M059J (cell line): ENCODE measurements around the gene OR2T10. TPM values are rescaled to one million over a fixed set of nuclear protein-coding genes. Genes with fewer than 3 reads are reported as not detected.
"Not testable (repeated sequence)": the region's sequence is repeated elsewhere in the genome, so short reads cannot be mapped to it uniquely, and the experiment has no call there.

Experiments used
- DNase-seq: peaks from one replicate; pipeline ENCODE4 v3.0.0-alpha.2; 2012; ENCODE audit warnings: low read depth
- total RNA-seq: library from RNA; depleted of rRNA; stranded (reverse); fragments of >200 nt; shearing (Covaris generic); gene quantifications from 2 replicates; pipeline ENCODE4 v1.2.3, GENCODE V29; 2014; rRNA removed

Gene OR2T10, protein sequence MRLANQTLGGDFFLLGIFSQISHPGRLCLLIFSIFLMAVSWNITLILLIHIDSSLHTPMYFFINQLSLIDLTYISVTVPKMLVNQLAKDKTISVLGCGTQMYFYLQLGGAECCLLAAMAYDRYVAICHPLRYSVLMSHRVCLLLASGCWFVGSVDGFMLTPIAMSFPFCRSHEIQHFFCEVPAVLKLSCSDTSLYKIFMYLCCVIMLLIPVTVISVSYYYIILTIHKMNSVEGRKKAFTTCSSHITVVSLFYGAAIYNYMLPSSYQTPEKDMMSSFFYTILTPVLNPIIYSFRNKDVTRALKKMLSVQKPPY
- total RNA-seq, result not detected in 2 replicates

DNA sequence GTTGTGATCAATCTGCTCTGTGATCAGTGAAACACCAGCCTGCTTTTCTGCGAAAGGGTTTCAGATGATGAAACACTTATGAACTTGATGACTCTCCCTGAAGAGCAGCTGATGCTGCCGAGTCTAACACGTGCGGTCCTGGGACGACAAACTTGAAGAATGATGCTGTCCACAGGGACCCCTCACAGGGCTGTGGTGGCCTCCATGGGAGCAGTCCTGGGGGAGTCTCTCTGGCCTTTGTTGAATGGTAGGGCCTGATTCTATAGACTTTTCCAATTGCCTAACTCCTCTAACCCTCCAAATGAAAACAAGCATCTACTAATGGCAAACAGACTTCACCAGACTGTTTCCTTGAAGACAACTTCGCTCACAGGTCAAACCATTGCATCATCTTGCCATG is at the start of gene OR2T10:
Gene OR2T10 (minus strand): TSS at position 112 of the 400 bp plus-strand sequence. CDS start 3,932 bp downstream, outside the sequence.
- DNase-seq, result no peak

DNA sequence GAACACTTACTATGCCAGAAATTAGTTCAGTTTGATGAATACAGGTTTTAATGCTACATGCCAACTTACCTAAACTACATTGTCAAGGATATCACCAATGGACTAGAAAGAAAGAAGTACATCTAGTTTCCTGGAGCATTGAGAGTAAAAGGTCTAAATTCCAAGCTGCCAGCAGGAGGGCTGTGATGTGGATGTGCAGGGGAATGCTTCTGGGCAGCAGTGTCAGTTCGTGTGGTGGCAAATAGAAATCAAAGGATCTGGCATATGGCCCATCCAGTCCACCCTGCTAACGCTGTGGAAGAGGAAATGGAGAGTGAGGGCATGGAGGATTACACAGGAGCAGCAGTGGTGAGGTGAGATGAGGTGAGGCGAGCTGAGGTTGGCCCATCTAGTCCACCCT is 47.7 kb upstream of the OR2T10 start, which contains the start of gene OR2T35:
Gene OR2T35 (minus strand): TSS at position 101 of the 400 bp plus-strand sequence. CDS start 6,020 bp downstream, outside the sequence.
- DNase-seq, result not testable (repeated sequence)

DNA sequence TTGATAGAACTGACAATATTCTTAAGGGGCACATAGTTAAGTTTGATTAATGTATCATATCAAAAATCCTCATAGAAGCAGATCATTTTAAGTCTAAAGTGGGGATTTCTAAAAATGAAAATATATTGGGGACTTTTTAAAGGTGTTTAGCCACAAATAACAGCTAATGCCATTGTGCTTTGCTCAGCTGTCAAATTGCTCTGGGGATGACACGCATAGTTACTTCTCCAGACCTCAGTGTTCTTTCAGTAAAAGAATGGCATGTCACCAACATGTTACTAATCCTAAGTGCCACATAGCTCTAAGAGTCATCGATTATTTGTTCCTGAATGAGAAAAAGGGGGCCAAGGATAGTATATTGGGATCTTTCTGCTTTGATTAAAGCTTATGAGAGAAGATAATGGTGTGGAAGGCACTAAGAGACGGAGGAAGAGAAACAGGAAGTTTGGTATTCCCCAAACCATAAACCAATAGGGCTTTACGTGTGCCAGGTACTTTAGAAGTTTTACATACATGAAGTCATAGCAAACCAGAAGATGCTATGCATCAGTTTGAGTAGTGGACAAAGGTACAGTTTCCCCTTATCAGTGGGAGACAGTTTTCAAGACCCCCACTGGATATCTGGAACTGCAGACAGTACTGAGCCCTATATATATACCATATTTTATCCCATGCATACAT is 45.6 kb upstream of the OR2T10 start:
- not testable (repeated sequence) for DNase-seq

DNA sequence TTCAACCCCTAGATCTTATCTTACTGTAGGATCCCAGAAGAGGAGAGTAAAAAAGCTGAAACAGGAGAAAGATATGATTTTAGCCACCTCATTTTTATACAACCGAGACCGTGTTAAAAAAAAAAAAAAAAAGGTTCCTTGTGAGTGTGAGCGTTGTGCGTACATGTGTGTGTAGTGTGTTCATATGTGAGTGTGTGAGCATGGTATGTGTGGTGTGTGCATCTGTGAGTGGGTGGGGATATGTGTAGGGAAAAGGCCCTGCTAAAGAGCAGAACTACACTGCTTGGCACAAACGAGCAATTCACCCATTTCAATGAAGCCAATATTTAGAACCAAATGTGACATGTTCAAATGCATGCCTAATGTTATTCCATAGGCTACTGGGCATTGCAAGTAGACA is 44.1 kb upstream of the OR2T10 start:
- DNase-seq, result not testable (repeated sequence)

DNA sequence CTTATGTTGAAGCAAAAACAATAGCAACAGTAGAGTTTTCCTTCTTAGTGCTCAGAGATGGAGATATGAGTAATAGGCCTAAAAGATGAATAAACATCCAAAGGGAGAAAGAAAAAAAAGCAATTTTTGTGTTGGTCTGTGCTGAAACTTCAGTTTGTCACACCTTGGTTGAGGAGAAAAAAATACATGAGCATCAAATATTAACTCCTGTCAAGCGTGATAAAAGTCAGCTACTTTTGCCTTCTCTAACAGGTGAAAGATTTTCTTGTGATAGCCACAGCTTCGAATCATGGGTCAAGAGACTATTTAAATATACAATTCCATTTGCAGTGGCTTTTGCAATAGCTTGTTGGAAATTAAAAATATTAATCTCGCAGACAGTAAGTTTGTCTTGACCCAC is 43.4 kb upstream of the OR2T10 start:
- DNase-seq, result not testable (repeated sequence)

DNA sequence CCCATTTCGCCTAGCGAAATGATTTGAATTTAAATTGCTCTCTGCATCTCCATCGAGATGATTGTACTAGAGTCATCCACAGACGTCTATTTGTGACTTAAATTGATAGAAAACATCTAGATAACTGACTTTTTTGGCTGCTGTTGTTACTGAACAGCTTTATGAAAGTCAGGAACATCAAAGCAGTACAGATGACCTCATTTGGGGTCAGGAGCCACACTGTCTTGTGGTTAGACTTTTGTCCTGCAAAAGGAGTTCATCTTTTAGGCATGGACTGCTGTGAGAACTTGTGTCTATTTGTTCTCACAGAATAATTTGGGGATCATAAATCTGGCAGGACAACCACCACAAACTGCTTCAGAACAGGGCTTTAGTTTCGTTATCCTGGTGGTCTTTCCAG is 42.2 kb upstream of the OR2T10 start:
- DNase-seq, result not testable (repeated sequence)

DNA sequence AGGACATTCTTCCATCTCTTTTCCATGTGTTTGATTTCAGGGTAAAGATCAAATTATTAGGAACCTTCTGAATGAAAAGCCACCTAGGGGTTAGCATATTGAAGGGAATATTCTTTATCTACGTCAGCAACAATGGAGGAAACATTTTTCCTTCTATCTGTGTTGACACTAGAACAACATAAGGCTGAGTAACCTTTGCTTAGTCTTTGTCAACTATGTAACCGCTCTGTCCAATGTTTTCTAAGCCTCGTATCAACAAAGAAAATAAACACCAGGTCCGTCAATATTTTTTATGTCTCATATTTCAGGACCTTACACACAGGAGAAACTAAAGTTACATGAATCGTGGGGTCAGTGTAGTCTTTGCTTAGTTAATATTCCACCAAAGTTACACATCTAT is 39.1 kb upstream of the OR2T10 start:
- DNase-seq, result not testable (repeated sequence)

DNA sequence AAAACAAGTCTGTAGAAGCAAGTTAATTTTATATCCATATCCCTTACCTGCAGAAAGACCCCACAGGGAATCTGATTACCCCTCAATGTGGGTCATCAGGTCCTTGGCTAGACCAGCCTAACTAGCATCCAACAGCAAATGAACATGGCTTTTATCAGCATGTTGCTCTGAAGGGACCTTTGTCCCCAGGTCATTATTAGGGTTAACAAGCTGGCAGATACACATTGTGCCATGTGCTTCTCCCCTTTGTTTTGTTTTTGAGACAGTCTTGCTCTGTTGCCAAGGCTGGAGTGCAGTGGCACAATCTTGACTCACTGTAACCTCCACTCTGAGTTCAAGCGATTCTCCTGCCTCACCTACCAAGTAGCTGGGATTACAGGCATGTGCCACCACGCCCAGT is 37.5 kb upstream of the OR2T10 start, which contains the start of gene OR2T11:
Gene OR2T11 (minus strand): TSS at position 101 of the 400 bp plus-strand sequence. CDS start 7,963 bp downstream, outside the sequence.
- DNase-seq, result not testable (repeated sequence)

DNA sequence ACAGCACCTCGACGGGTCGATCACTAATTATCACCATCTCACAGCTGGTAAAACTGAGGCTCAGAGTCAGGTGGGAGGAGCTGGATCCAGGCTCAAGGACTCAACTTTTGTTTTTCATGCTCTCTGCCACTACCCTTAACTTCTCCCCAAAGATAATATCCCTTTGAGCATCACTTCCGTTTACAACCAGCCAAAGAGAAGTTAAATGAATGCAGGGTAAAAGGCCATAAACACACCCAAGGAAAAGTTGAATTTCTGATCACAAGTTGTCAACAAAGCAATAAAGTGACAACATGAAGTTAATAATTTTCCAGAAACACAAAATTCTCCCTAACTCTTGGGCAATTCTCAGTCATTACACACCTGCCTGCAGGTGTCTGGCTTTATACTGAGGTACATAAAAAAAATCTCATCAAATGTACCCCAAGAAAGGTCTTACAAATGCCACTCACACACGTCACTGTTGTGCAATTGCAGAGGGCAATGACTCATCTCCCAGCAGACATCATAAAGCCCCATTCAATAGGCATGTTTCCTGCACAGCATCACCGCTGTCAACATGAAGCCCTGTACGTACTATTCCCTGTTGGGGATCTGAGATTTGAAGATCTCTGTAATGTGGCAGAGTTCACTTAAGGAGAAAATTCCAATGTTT is 34.0 kb upstream of the OR2T10 start:
- peak; percentile 5 for DNase-seq

DNA sequence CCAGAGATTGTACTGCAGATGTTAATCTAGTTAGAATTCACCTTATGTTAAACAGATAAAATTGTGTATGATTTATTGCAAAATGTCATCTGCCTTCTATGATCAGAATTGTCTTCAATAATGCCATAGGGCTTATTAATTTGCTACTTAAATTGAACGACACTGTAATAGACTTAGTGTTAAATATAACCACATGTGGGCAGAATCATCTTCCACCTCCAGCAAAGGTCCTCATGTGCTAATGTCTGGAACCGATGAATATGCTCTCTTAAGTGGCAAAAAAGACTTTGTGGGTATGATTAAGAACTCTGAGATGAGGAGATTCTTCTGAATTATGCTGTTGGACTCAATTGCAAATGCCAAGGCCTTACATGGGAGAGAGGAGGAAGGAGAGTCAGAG is 33.1 kb upstream of the OR2T10 start:
- DNase-seq, result no peak

DNA sequence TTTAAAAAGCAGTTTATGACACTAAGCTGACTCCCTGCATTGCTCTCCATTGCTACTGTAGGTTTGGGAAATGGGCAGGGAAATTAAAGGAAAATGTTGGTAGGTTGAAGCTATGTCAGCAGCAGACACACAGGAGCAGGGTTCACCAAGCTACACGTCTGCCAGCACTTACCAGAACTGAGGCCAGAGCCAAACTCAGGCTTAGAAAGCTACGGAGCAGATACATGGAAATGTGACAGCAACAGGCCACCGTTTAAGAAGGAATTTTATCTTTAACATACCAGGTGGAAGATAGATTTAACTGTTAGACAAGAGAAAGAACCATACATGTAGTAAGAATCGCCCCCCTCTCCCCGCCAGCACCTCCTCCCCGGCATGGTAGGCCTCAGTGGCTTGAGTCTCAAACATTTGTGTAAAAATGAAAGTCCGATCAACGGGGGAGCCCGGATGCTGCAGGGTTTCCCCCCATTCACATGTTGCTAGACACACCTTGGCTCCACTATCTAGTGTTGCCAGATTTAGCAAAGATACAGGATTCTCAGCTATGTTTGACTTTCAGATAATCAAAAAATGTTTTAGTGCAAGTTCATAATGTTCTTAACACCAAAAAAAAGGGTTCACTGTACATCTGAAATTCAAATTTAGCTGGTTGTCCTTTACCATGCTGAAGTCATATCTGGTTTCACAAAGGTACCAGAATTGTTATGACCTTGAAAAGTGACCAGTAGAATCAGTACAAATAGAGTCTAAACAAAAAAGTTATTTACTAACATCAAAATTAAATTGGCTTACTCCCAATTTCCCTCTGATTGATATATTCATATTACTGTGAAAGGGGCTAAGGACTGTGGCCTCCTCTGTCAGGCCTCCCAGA is 30.7 kb upstream of the OR2T10 start:
- DNase-seq, result no peak

DNA sequence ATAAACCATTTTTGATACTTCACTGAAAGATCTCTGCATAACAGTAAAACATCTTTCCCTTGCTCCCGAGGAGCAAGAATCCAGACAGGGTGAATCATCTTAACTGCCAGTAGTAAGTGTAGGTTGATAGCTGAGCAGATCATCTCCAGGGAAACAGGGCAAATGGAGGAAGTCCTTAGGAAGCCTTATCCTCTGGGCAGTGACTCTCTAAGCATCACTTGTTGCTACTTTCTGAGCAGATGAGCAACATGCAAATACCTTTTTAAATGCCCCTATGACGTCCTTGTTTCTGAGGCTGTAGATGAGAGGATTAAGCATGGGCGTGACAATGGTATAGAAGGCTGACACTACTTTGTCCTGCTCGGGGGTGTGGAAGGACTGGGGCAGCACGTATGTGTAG is 28.5 kb upstream of the OR2T10 start:
- no peak for DNase-seq

DNA sequence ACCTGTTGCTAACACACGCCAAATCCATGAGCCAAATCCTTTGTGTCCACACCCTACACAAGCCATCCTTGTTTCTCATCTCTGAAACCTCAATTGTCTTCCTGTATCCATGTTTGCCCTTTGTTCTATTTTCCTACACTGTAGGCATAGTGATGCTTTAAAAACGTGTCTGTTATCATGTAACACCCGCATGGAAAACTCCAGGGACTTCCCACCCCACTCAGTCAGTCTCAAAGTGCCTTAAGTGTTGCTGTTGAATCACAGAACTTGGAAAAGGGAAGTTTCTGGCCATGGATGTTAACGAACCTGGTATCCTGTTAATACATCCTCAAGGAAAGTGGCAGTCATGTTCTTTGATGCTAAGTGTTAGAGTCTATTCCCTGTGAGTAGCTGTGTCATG is 27.7 kb upstream of the OR2T10 start:
- DNase-seq, result no peak

DNA sequence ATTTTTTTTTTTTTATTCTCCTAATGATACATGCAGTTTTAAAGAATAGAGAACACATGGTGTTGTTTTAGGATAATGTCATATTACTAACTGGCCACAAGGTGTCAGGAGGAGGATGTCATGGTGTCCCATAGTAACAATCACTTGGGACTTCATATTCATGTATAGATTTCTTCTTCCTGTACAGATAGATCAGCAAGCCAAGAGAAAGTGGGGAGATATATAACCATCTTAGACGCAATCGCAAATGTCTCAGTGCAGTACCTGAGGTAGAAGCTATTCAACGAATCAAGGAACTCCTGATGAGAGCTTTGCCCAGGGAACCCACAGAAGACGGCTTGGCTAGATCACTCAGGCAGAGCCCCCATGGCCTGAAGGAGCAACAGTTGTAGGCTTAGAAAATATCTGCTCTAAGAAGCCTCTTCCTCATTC is 25.1 kb upstream of the OR2T10 start:
- peak; percentile 25 for DNase-seq

DNA sequence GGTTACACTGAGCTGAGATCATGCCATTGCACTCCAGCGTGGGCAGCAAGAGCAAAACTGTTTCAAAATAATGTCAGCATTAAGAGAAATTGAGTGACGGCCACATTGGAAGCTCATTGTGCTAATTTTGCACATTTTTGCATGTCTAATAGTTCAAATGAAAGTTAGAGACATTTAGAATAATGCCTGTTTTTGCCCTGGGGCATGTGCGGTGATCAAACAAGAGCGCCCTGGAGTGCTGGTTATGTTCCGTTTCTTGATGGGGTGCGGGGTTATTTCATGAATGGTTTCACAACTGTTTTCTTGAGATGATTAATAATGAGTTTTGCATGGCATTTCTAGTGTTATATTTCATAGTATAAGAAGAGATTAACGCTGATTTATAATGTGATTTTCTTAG is 24.3 kb upstream of the OR2T10 start:
- no peak for DNase-seq

DNA sequence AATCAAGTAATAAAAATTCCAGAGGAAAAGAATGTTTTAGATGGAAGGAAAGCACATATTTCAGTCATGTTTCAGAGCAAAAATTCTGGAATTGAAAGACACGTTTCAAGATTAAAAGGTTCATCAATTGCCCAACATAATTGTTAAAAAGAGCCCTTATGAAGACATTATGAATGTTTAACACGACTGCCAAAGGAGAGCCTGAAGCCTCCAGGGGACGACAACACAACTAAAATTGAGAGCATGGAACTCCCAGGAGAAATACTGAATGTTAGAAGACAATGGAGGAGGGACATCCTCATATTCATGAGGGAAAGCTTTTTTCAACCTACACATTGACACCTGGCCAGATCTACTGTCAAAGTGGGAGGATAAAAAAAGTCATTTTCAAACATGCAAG is 21.4 kb upstream of the OR2T10 start:
- peak; percentile 26 for DNase-seq

DNA sequence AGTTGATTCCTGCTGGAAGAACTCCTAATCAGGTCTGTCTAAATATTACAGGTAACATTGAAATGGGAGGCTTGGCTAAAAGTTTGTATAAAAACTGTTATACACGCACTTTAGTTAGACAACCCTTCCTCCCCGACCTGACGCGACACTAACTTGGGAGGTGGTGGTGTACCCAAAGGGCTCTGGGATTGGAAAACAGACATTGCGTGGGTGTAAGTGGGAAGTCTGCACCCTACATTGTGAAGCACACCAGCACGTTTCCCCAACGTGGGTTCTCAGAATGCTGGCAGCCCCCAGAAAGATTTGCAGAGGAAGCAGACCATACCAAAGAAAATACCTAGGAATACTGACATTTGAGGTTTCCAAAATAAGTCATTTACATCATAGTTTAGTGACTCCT is 20.6 kb upstream of the OR2T10 start:
- no peak for DNase-seq

DNA sequence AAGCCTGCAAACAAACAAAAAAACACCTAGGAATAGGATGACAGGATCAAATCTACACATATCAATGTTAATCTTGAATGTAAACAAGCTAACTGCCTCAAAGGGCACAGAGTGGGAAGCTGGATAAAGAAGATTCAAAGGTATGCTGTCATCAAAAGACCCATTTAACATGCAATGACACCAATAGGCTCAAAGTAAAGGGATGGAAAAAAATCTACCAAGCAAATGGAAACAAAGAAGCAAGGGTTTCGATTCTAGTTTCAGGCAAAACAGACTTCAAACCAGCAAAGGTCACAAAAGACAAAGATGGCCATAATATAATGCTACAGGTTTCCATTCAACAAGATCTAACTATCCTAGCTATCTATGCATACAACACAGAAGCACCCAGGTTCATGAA is 16.2 kb upstream of the OR2T10 start:
- no peak for DNase-seq

DNA sequence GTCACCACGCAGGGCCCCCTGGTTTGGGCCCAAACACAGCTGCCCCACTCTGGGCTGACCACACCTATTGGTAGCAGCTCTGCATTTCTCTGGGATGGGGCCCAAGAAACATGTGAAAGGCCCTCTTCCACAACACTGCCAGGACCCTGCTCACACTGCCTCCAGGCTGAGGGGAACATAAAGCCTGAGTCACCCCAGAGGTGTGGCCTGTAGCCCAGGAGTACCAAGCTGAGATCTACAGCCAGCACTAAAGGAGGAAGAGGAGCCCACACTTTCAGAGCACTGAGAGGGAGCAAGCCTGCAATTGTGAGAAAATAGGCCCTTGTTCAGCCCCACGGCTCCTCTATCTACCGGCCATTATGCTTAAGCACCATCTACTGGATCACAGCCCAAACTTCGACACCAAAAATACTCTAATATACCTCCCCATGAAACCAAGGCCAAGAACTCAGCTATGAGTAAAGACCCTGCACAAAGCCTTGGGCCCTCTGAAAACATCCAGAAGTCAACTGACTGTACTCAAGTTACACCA is 14.4 kb upstream of the OR2T10 start:
- no peak for DNase-seq

DNA sequence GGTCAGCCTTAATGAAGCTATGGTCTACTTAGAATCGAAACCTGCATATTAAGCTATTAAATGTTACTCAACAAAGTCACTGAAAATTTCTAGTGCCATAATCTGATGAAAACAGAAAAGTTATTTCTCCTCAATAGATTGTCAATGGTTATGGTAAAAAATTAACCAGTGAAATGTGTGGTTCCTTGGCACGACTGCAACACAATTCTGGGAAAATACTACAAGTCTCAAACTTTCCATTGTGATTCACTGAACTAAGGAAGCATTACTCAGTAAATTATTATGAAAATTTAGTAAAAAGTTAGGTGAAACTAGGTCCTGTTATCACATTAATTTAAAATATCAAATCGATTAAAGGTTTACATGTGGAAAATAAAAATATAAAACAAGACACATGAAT is 12.8 kb upstream of the OR2T10 start:
- DNase-seq, result no peak

DNA sequence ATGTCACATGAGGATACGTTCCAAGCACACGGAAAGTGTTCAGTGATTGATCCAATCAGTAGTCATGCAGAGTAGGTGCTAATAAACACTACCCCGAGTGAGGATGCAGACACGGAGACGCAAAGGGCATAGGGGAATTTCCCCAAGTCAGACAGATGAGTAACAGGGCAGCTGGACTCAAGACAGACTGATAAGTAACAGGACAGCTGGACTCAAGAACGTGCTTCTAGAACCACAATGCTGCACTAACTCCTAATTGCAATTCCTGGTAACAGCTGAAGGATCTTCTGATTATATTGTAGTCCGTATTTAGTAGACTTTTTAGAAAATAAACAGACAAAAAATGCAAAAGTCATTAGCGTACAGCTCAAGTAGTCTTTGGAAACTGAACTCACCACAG is 1.9 kb upstream of the OR2T10 start:
- DNase-seq, result no peak
